H9 (cell line): Measurements from ENCODE around the gene BMERB1. TPM values are rescaled to one million over a fixed set of nuclear protein-coding genes. Genes with fewer than 3 reads are reported as not detected.

Experiments
- DNase-seq: peaks from one replicate; pipeline ENCODE4 v3.0.0-alpha.2; 2017
- H2AFZ ChIP-seq: one replicate; pipeline ENCODE4 v1.6.1; 2013; ENCODE audit warnings: mild to moderate bottlenecking, low read length, control low read depth, moderate library complexity
- H2AK5ac ChIP-seq: 2 replicates; pipeline ENCODE4 v1.6.1; 2013; ENCODE audit warnings: low read length, control low read depth, mixed read lengths; ENCODE audit not compliant: insufficient read length
- H2BK120ac ChIP-seq: one replicate; pipeline ENCODE4 v1.6.1; 2013; ENCODE audit warnings: low read depth, mild to moderate bottlenecking, low read length, control low read depth, inconsistent platforms; ENCODE audit not compliant: poor library complexity, severe bottlenecking
- H2BK12ac ChIP-seq: 2 replicates; pipeline ENCODE4 v1.6.1; 2013; ENCODE audit warnings: low read length, control low read depth, mixed read lengths, low read depth; ENCODE audit not compliant: insufficient read length
- H2BK15ac ChIP-seq: 2 replicates; pipeline ENCODE4 v1.6.1; 2013; ENCODE audit warnings: low read depth, low read length, control low read depth
- H2BK20ac ChIP-seq: one replicate; pipeline ENCODE4 v1.6.1; 2013; ENCODE audit warnings: low read depth, mild to moderate bottlenecking, low read length, control low read depth, inconsistent platforms; ENCODE audit not compliant: poor library complexity, severe bottlenecking
- H2BK5ac ChIP-seq: 2 replicates; pipeline ENCODE4 v1.6.1; 2013; ENCODE audit warnings: low read length, control low read depth, mixed read lengths; ENCODE audit not compliant: insufficient read length
- H3K14ac ChIP-seq: 2 replicates; pipeline ENCODE4 v1.6.1; 2013; ENCODE audit warnings: low read length, control low read depth; ENCODE audit not compliant: insufficient read depth
- H3K18ac ChIP-seq: 2 replicates; pipeline ENCODE4 v1.6.1; 2013; ENCODE audit warnings: low read depth, mild to moderate bottlenecking, mixed read lengths, low read length, control low read depth; ENCODE audit not compliant: insufficient read length
- H3K23ac ChIP-seq: 2 replicates; pipeline ENCODE4 v1.6.1; 2013; ENCODE audit warnings: low read length, control low read depth, mixed read lengths, low read depth; ENCODE audit not compliant: insufficient read length
- H3K23me2 ChIP-seq: 2 replicates; pipeline ENCODE4 v1.6.1; 2013; ENCODE audit warnings: low read depth, mild to moderate bottlenecking, mixed read lengths, low read length, control low read depth; ENCODE audit not compliant: insufficient read length, poor library complexity, severe bottlenecking
- H3K27ac ChIP-seq: 2 replicates; pipeline ENCODE4 v1.5.1; 2013; ENCODE audit warnings: low read length, control low read depth, mixed read lengths, low read depth; ENCODE audit not compliant: insufficient read length
- H3K27me3 ChIP-seq: 2 replicates; pipeline ENCODE4 v1.6.1; 2013; ENCODE audit warnings: low read length, control low read depth, inconsistent platforms; ENCODE audit not compliant: insufficient read depth
- H3K4ac ChIP-seq: 2 replicates; pipeline ENCODE4 v1.6.1; 2013; ENCODE audit warnings: low read depth, mild to moderate bottlenecking, control low read depth, inconsistent platforms, low read length, moderate library complexity
- H3K4me1 ChIP-seq: 2 replicates; pipeline ENCODE4 v1.6.1; 2013; ENCODE audit warnings: low read length, control low read depth, inconsistent platforms; ENCODE audit not compliant: insufficient read depth
- H3K4me2 ChIP-seq: 2 replicates; pipeline ENCODE4 v1.6.1; 2013; ENCODE audit warnings: low read length, control low read depth, mixed read lengths; ENCODE audit not compliant: insufficient read length, insufficient read depth
- H3K56ac ChIP-seq: 2 replicates; pipeline ENCODE4 v1.6.1; 2013; ENCODE audit warnings: low read depth, mild to moderate bottlenecking, mixed read lengths, low read length, control low read depth; ENCODE audit not compliant: insufficient read length
- H3K79me1 ChIP-seq: 2 replicates; pipeline ENCODE4 v1.6.1; 2013; ENCODE audit warnings: low read depth, mild to moderate bottlenecking, moderate library complexity, low read length, control low read depth, inconsistent platforms; ENCODE audit not compliant: insufficient read depth, poor library complexity, severe bottlenecking
- H3K79me2 ChIP-seq: 2 replicates; pipeline ENCODE4 v1.6.1; 2013; ENCODE audit warnings: low read length, control low read depth, inconsistent platforms; ENCODE audit not compliant: insufficient read depth
- H3K9ac ChIP-seq: 2 replicates; pipeline ENCODE4 v1.6.1; 2013; ENCODE audit warnings: low read length, control low read depth, mixed read lengths; ENCODE audit not compliant: insufficient read length; ENCODE audit errors: extremely low read depth
- H3K9me3 ChIP-seq: one replicate; pipeline ENCODE4 v1.6.1; 2013; ENCODE audit warnings: low read depth, low read length, inconsistent platforms; ENCODE audit not compliant: control insufficient read depth
- H3T11ph ChIP-seq: one replicate; pipeline ENCODE4 v1.6.1; 2013; ENCODE audit warnings: mild to moderate bottlenecking, low read length, control low read depth, inconsistent platforms
- H4K20me1 ChIP-seq: one replicate; pipeline ENCODE4 v1.6.1; 2013; ENCODE audit not compliant: control insufficient read depth, insufficient read length, insufficient read depth
- H4K5ac ChIP-seq: 2 replicates; pipeline ENCODE4 v1.6.1; 2013; ENCODE audit warnings: low read depth, mild to moderate bottlenecking, mixed read lengths, low read length, control low read depth; ENCODE audit not compliant: insufficient read length
- H4K8ac ChIP-seq: replicated peaks from 2 replicates; pipeline ENCODE4 v1.6.1; 2013; ENCODE audit warnings: low read length, control low read depth, mixed read lengths, low read depth; ENCODE audit not compliant: insufficient read length
- H4K91ac ChIP-seq: 2 replicates; pipeline ENCODE4 v1.6.1; 2013; ENCODE audit warnings: low read depth, mild to moderate bottlenecking, moderate library complexity, mixed read lengths, low read length, control low read depth; ENCODE audit not compliant: insufficient read length
- H3K27ac Mint-ChIP-seq, 3 experiments: 2 replicates in 2 of 3; 3 replicates in 1 of 3; pipeline ENCODE4 v1.8.0; 2020 to 2021; ENCODE audit warnings: mixed read lengths in 3 of 3, mild to moderate bottlenecking in 1 of 3, moderate library complexity in 1 of 3
- H3K27me3 Mint-ChIP-seq: 2 replicates; pipeline ENCODE4 v1.8.0; 2021; ENCODE audit warnings: low read depth, mild to moderate bottlenecking, moderate library complexity, mixed read lengths
- H3K36me3 Mint-ChIP-seq, 3 experiments: 2 replicates in 2 of 3; 3 replicates in 1 of 3; pipeline ENCODE4 v1.8.0; 2020 to 2021; ENCODE audit warnings: low read depth in 3 of 3, mixed read lengths in 3 of 3; ENCODE audit not compliant: insufficient read depth in 1 of 3
- H3K4me1 Mint-ChIP-seq, 2 experiments: 2 replicates each; pipeline ENCODE4 v1.8.0; 2020; ENCODE audit warnings: mixed read lengths in 2 of 2
- H3K4me3 Mint-ChIP-seq, 2 experiments: 2 replicates in 1 of 2; 3 replicates in 1 of 2; pipeline ENCODE4 v1.8.0; 2020 to 2021; ENCODE audit warnings: mild to moderate bottlenecking in 2 of 2, mixed read lengths in 2 of 2, moderate library complexity in 1 of 2
- H3K9me3 Mint-ChIP-seq, 2 experiments: 2 replicates in 1 of 2; 3 replicates in 1 of 2; pipeline ENCODE4 v1.8.0; 2020; ENCODE audit warnings: mild to moderate bottlenecking in 2 of 2, mixed read lengths in 2 of 2, moderate library complexity in 1 of 2
- CTCF ChIP-seq: fragments of 200-600 bp; sonication (generic); conservative IDR thresholded peaks from 3 replicates; pipeline ENCODE4 v1.8.0; 2021; ENCODE audit warnings: antibody characterized with exemption, mild to moderate bottlenecking
- WGBS: extraction: QIAGEN DNeasy Blood & Tissue Kit; methylation state at CpG from one replicate; pipeline ENCODE4 v1.1.7; 2013; ENCODE audit warnings: missing lambda C conversion rate, low lambda C conversion rate, mixed read lengths; ENCODE audit not compliant: insufficient read length; ENCODE audit errors: extremely low coverage; 5-methylcytosine and 5-hydroxymethylcytosine counted together
- total RNA-seq: library from RNA; stranded (reverse); gene quantifications from 2 replicates; pipeline ENCODE4 v1.2.1, GENCODE V29; 2021

BMERB1 gene
- total RNA-seq, 1 experiment from 2014 or later = 19.5 TPM

GRCh38 chr16:15415511-15415985 lies 18.8 kb upstream of the BMERB1 start:
- DNase-seq = no peak
- Histone ChIP-seq H2BK120ac (no peak overlapping the region), H2BK20ac (no peak overlapping the region), H2BK12ac (no peak overlapping the region), H2BK5ac (no peak overlapping the region), H3K4ac (no peak overlapping the region), H3T11ph (no peak overlapping the region), H3K56ac (no peak overlapping the region), H3K23ac (no peak overlapping the region), H3K4me2 (no peak overlapping the region), H3K9me3 (no peaks in the 10 kb centered on the region), H4K91ac (no peak overlapping the region), H3K79me2 (no peaks in the 10 kb centered on the region), H3K79me1 (no peaks in the 10 kb centered on the region), H2AK5ac (no peak overlapping the region), H3K14ac (no peak overlapping the region), H3K27ac (no peak overlapping the region), H3K9ac (no peak overlapping the region), H4K8ac (no peak overlapping the region), H2BK15ac (no peak overlapping the region), H2AFZ (no peak overlapping the region), H3K27me3 (no peaks in the 10 kb centered on the region), H4K5ac (no peak overlapping the region), H3K4me1 (no peaks in the 10 kb centered on the region), H3K18ac (no peak overlapping the region), H4K20me1 (no peaks in the 10 kb centered on the region), H3K23me2 (no peaks in the 10 kb centered on the region)
- H3K36me3 Mint-ChIP-seq = no peaks in the 10 kb centered on the region
- H3K9me3 Mint-ChIP-seq = no peaks in the 10 kb centered on the region
- TF ChIP-seq CTCF = no peak
- no peaks in the 10 kb centered on the region for H3K27me3 Mint-ChIP-seq
- whole genome bisulfite sequencing = no CpG with 5 or more reads among the region's 3 CpGs
- H3K4me3 Mint-ChIP-seq = no peak overlapping the region
- no peaks in the 10 kb centered on the region for H3K4me1 Mint-ChIP-seq
- H3K27ac Mint-ChIP-seq = no peak overlapping the region
